Endothelial cell of hepatic sinusoid (primary cell): ENCODE data around the gene MYZAP.

Source experiments
- in situ Hi-C: cut with HindIII; loops from 2 replicates; pipeline ENCODE4 v1.10.0; 2017; ENCODE audit warnings: low sequenced_read_pairs

MYZAP gene

GRCh38 chr15:57654153-57654852 is 62.6 kb downstream of the MYZAP start:
- in situ Hi-C loops: loop anchor here (5.0 kb wide), 1 partner anchor 87 kb away; no protein-coding TSS in a partner anchor

- in situ Hi-C loops: no loop called here
Measured at GRCh38 chr15:57655053-57655452, 63.3 kb downstream of the MYZAP start.

- in situ Hi-C loops: no loop called here
Measured at GRCh38 chr15:57655809-57656208, 64.1 kb downstream of the MYZAP start.

- in situ Hi-C loops: no loop called here
Measured at GRCh38 chr15:57656434-57656833, 64.7 kb downstream of the MYZAP start.

GRCh38 chr15:57657619-57658018 is 65.9 kb downstream of the MYZAP start:
- in situ Hi-C loops: no loop called here

- in situ Hi-C loops: no loop called here
Measured at GRCh38 chr15:57662091-57662744, 70.5 kb downstream of the MYZAP start.

GRCh38 chr15:57662802-57663201 is 71.1 kb downstream of the MYZAP start:
- in situ Hi-C loops: no loop called here

- in situ Hi-C loops: no loop called here
Measured at GRCh38 chr15:57663262-57663661, 71.6 kb downstream of the MYZAP start.

- in situ Hi-C loops: no loop called here
Measured at GRCh38 chr15:57665194-57665593, 73.5 kb downstream of the MYZAP start.

- in situ Hi-C loops: no loop called here
Measured at GRCh38 chr15:57665939-57666338, 74.2 kb downstream of the MYZAP start.

GRCh38 chr15:57667171-57667849 is 75.6 kb downstream of the MYZAP start:
- in situ Hi-C loops: no loop called here

GRCh38 chr15:57668016-57668415 is 76.3 kb downstream of the MYZAP start:
- in situ Hi-C loops: no loop called here

- in situ Hi-C loops: no loop called here
Measured at GRCh38 chr15:57671636-57672035, 79.9 kb downstream of the MYZAP start.

- in situ Hi-C loops: no loop called here
Measured at GRCh38 chr15:57675481-57676181, 83.9 kb downstream of the MYZAP start.

- in situ Hi-C loops: no loop called here
Measured at GRCh38 chr15:57676585-57676984, 84.9 kb downstream of the MYZAP start.

GRCh38 chr15:57677204-57677603 is 85.5 kb downstream of the MYZAP start:
- in situ Hi-C loops: no loop called here

- in situ Hi-C loops: no loop called here
Measured at GRCh38 chr15:57680021-57680420, 88.3 kb downstream of the MYZAP start.

GRCh38 chr15:57681011-57681410 is 89.3 kb downstream of the MYZAP start:
- in situ Hi-C loops: no loop called here

- in situ Hi-C loops: no loop called here
Measured at GRCh38 chr15:57683481-57683880, 91.8 kb downstream of the MYZAP start.

- in situ Hi-C loops: no loop called here
Measured at GRCh38 chr15:57684491-57685151, 92.9 kb downstream of the MYZAP start.
